GM21529 (cell line): ENCODE results near the gene MREG.

Source experiments
- ATAC-seq: cut with Tn5 transposase; IDR thresholded peaks from one replicate; pipeline ENCODE4 v1.9.1; 2021; ENCODE audit not compliant: unreplicated experiment

The MREG gene

GRCh38 chr2:216013080-216013909 lies at the start of gene MREG:
Gene MREG (minus strand): TSS chr2:216013551. CDS start chr2:216013327, 224 bp downstream.
- peak; percentile 44 for ATAC-seq

- ATAC-seq = no peak
These were observed 46.0 kb upstream of the MREG start for GRCh38 chr2:216059233-216059834.

- ATAC-seq = peak; percentile 82
These were observed 44.4 kb upstream of the MREG start for GRCh38 chr2:216057688-216058193.

- peak; percentile 42 for ATAC-seq
These were observed 43.4 kb upstream of the MREG start for GRCh38 chr2:216056739-216057138.

GRCh38 chr2:216055680-216056079 lies 42.3 kb upstream of the MREG start:
- ATAC-seq = no peak

DNA sequence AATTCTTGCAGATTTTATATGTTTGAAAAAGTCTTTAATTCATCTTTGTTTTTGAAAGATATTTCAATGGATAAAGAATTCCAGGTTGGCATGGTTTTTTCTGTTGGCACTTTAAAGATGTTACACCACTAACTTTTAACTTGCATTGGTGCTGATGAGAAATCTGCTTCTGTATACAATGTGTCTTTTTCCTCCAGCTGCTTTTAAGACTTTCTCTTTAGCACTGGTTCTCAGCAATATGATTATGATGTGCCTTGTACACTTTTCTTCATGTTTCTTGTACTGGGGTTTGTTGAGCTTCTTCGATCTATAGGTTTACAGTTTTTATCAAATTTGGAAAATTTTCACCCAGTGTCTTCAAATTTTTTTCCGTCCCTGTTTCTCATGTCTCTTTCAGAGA lies 39.1 kb upstream of the MREG start:
- ATAC-seq = no peak

GRCh38 chr2:216051350-216051749 lies 38.0 kb upstream of the MREG start:
- no peak for ATAC-seq

- ATAC-seq = no peak
These were observed 36.1 kb upstream of the MREG start for GRCh38 chr2:216049452-216049851.

GRCh38 chr2:216047397-216047796 lies 34.0 kb upstream of the MREG start:
- no peak for ATAC-seq

GRCh38 chr2:216044883-216045486 lies 31.6 kb upstream of the MREG start:
- ATAC-seq = peak; percentile 99

DNA sequence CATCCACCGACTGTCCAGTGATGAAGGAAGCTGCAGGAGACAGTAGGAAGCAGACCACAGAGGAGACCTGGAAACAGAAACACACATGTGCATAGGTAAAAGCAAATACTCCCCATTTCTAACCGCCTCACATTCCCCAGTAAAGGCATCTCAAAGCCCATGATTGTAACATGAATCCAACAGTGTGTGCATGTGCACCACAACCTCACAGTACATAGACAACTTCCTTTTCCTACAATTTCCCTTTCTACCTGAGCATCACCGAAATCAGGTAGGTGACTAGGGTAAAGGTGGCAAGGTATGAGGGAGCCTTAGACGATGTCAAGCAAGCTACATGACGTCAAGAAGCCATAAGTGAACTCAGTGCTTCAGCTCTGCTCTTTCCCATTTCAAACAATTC lies 30.6 kb upstream of the MREG start:
- ATAC-seq = no peak

- ATAC-seq = no peak
These were observed 28.1 kb upstream of the MREG start for GRCh38 chr2:216041438-216041837.

DNA sequence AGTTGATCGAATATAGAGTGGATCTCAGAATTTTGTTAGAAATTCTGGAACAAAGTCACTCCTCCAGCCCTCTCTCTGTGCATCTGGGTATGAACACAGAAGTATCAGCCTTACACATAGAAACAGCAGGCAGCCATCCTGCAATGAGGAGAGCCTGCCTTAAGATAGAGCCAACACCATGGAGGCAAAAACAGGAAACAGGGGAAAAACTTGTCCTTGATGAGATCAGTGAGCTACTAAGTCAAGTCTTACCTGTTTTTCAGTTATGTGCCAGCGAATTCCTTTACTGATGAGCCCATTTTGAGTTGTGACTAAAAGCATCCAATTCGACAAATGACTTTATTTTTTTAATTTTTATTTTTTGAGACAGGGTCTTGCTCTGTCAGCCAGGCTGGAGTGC lies 26.6 kb upstream of the MREG start:
- no peak for ATAC-seq

DNA sequence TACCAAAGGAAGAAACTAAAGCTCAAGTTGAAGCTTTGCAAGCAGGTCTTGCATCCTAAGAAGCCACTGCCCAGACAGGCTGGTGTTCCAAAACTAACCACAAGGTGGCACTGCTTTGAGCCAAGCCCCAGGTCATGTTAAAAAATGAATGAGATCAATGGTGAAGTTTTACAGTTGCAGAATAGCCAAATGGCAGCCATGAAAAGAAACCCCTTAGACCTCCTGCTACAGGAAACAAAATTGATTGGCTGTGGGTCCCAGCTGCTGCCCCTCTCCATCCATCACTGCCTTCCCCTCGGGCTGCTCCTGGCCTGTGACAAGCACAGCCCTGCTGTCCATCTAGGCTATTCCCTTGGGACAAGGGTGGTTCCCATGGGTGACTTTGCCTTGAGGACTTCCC lies 20.7 kb upstream of the MREG start:
- peak; percentile 37 for ATAC-seq

DNA sequence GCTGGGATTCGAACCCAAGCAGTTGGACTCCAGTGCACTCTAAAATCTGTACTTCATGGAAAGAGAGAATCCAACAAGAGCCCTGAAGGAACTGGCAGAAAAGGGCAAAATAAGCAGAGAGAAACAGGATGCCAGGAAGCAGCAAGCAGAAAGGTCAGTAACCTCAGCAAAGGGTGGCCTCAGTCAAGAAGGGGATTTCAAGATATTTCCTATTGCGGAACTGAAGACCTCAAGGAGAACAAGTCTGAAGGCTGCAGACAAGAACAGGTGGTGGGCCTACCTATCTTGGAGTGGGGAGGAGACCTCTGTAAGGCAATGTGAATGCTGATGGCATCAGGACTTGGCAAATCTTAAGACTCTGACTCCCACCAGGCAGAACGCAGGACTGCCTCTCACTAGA lies 20.1 kb upstream of the MREG start:
- peak; percentile 49 for ATAC-seq

DNA sequence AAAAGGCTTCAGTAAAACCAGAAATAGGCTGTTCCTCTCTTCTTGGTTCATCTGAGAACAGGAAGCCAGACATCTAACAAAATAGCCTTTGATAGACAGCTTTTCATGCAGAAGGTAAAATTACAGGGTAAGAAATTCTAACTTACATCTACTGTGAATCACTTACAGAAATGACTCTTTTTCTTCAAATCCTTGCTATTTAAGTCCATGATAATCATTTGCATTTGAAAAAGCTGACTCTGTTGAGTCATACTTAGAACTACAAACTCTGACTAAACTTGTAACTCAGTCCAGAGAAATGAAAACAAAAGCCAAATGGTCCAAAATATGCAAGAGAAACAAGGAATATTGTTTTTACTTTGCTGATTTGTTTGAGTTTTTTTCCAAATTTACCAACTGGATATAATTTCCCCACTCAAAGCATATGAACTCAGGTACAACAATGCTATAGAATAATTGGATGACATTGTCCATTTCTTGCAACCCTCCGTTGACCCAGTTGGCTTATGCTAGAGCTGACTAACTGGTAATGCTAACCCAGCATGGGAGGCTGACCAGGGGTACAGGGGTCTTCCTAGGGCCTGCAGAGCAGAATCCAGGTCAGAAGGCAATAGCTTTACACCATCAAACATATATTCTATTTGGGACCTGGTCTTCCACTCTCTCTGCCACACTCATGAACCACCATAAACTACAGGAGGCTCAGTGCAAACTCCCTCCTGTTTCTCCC lies 18.8 kb upstream of the MREG start:
- ATAC-seq = peak; percentile 79

DNA sequence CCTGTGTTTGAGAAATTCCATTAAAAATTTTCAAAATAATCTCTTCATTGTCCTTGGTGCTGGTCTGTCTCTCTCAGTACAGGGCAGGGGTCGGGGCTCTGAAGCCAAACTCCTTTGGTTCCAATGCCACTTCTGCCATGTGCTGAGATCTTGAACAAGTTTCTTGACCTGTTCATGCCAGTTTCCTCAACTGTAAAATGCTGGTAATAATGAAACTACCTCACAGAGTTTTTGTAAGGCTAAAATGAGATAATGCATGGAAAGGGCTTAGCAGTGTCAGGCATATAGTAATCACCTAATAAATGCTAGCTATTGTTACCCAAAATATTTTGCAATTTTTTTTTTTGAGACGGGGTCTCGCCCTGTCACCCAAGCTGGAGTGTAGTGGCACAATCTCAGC lies 16.9 kb upstream of the MREG start:
- no peak for ATAC-seq

DNA sequence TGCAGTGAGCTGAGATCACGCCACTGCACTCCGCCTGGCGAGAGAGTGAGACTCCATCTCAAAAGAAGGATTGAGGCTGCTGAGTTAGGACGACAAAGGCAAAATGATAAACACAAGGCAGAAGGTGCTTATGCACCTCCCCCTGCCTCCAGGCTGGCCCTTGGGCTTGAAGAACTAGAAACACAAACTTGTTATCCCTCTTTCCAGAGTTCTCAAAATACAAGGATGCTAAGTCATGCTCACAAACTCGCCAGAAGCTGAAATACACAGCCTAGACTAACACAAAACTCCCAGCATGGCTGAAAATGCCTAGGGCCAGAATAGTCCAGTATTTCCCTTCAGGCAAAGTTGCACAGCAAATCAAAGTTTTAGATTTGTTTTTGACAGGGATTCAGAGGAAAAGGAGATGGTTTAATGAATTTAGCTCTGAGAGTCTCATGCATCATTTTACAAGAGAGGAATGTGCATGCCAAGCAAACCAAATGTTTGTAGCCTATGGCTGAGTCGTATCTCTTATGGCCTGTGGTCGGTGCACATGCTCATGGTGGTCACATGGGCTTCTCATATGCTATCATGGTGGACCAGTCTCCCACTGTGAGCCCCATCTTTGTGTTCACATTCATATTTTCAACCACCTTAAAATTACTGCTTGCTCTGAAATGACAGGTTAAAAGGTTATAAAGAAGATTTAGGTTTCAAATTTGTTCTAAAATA lies 16.2 kb upstream of the MREG start:
- ATAC-seq = no peak

DNA sequence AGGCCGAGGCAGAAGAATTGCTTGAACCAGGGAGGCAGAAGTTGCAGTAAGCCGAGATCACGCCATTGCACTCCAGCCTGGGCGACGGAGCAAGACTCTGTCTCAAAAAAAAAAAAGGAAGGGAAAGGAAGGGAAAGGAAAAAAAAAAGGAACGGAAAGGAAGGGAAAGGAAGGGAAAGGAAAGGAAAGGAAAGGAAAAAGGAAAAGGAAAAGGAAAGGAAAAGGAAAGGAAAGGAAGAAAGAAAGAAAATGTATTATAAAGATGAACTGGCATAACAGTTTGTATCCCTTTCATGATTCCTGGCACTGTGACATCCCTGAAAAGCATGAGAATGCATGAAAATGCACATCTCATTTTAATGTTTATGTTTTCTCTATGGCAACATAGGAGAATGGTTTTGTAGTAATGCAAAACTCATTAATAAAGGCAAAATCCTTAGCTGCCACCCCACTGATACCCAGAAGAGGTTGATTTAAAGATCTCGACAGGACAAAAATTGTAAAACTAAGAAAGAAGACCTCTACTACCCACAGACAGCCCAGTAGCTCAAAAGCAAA lies 11.5 kb upstream of the MREG start:
- ATAC-seq = no peak

- ATAC-seq = peak; percentile 95
These were observed 9.8 kb upstream of the MREG start for GRCh38 chr2:216023055-216023648.
